Astrocyte (in vitro differentiated cells and primary cell): ENCODE results near the gene DDX53.

ENCODE experiments used
- EZH2 ChIP-seq: IDR thresholded peaks from 2 replicates; pipeline ENCODE4 v1.6.1; 2012; ENCODE audit warnings: mild to moderate bottlenecking, low read length, inconsistent platforms; ENCODE audit not compliant: insufficient read depth
- TF ChIP-seq, protein P1 (sequence below): IDR thresholded peaks from 2 replicates; pipeline ENCODE4 v1.5.1; 2011; ENCODE audit warnings: low read depth, mild to moderate bottlenecking, inconsistent platforms, low read length, moderate library complexity; ENCODE audit not compliant: insufficient read depth

- TF ChIP-seq, protein P1, sequence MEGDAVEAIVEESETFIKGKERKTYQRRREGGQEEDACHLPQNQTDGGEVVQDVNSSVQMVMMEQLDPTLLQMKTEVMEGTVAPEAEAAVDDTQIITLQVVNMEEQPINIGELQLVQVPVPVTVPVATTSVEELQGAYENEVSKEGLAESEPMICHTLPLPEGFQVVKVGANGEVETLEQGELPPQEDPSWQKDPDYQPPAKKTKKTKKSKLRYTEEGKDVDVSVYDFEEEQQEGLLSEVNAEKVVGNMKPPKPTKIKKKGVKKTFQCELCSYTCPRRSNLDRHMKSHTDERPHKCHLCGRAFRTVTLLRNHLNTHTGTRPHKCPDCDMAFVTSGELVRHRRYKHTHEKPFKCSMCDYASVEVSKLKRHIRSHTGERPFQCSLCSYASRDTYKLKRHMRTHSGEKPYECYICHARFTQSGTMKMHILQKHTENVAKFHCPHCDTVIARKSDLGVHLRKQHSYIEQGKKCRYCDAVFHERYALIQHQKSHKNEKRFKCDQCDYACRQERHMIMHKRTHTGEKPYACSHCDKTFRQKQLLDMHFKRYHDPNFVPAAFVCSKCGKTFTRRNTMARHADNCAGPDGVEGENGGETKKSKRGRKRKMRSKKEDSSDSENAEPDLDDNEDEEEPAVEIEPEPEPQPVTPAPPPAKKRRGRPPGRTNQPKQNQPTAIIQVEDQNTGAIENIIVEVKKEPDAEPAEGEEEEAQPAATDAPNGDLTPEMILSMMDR: no peak
- no peak for TF ChIP-seq EZH2
Observed at GRCh38 chrX:22950269-22951266, 49.2 kb upstream of the DDX53 start.
